GM10266 (cell line): ENCODE results near the gene SRPK2.

Source experiments
- DNase-seq: peaks from one replicate; pipeline ENCODE4 v3.0.0; 2012; ENCODE audit errors: extremely low spot score
- CTCF ChIP-seq: IDR thresholded peaks from 2 replicates; pipeline ENCODE4 v1.5.1; 2012; ENCODE audit warnings: mild to moderate bottlenecking, low read depth; ENCODE audit not compliant: control insufficient read depth, insufficient read depth; ENCODE audit errors: missing control alignments

Gene SRPK2

GRCh38 chr7:105408791-105409410, 20.2 kb upstream of the SRPK2 start:
- DNase-seq: no peak
- TF ChIP-seq CTCF: no peak

- no peak for TF ChIP-seq CTCF
These were observed 14.4 kb upstream of the SRPK2 start for GRCh38 chr7:105403128-105403527.

GRCh38 chr7:105402221-105403095, 13.7 kb upstream of the SRPK2 start:
- no peak for TF ChIP-seq CTCF

More at GRCh38 chr7:105403128-105403527, 14.4 kb upstream of the SRPK2 start:
- DNase-seq: no peak

DNA sequence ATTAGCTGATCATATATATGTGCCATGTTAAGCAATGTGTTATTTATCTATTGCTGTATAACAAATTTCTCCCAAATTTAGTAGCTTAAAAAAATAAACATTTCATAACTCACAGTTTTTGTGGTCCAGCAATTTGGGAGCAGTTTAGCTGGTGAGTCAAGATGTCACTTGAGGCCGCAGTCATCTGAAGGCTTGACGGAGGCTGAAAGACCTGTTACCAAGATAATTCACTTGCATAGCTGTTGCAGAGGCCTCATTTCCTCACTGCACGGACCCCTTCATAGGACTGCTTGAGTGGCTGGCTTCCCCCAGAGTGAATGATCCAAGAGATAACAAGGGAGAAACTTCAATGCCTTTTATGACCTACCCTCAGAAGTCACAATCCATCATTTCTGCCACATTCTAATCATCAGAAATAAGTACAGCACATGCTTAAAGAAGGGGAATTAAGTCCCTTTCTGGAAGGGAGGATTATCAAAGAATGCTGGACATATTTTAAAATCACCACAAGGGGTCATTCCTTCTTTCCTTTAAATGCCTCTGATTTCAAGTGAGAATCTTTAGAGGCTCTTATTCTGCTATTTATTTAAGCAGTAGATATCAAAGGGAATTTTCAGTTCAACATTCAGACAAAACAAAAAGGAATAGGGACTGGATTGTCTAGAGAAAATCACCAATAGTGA, 10.5 kb upstream of the SRPK2 start:
- DNase-seq: no peak
- TF ChIP-seq CTCF: no peak

More at GRCh38 chr7:105402221-105403095, 13.7 kb upstream of the SRPK2 start:
- DNase-seq: no peak

DNA sequence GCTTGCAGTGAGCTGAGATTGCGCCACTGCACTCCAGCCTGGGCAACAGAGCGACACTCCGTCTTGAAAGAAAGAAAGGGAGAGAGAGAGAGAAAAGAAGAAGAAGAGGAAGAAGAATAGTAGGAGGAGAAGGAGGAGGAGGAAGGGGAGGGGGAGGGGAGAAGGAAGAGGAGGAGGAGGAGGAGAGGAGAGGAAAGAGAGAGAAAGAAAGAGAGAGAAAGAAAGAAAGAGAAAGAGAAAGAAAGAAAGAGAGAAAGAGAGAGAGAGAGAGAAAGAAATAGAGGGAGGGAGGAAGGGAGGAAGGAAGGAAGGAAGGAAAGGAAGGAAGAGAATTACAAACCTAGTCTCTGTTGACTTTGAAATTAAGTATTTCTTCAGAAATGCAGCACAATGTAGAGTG, 7.8 kb upstream of the SRPK2 start:
- no peak for TF ChIP-seq CTCF
- no peak for DNase-seq

GRCh38 chr7:105391429-105391828, 2.7 kb upstream of the SRPK2 start:
- no peak for TF ChIP-seq CTCF
- no peak for DNase-seq
